Prostate gland (tissue), 2 donors: ENCODE results near the gene RBM47. TPM values are rescaled to one million over a fixed set of nuclear protein-coding genes. Genes with fewer than 3 reads are reported as not detected.

Source experiments
- DNase-seq: peaks from one replicate; pipeline ENCODE4 v3.0.0-alpha.2; 2019; ENCODE audit warnings: low spot score
- H3K27ac ChIP-seq, 2 donors: fragments of 200-600 bp; sonication (generic); 2 replicates each; pipeline ENCODE4 v1.5.1; 2017 to 2019
- H3K27me3 ChIP-seq: fragments of 200-600 bp; sonication (generic); replicated peaks from 2 replicates; pipeline ENCODE4 v1.5.1; 2019; ENCODE audit not compliant: insufficient read depth
- H3K36me3 ChIP-seq, 2 donors: fragments of 200-600 bp; sonication (generic); 1 replicate in 1 of 2; 2 replicates in 1 of 2; pipeline versions ENCODE4 v1.5.1 to v1.8.1; 2017 to 2019
- H3K4me1 ChIP-seq: fragments of 200-600 bp; sonication (generic); replicated peaks from 2 replicates; pipeline ENCODE4 v1.5.1; 2019
- H3K4me3 ChIP-seq, 2 donors: fragments of 200-600 bp; sonication (generic); 2 replicates each; pipeline ENCODE4 v1.5.1; 2017 to 2019
- H3K9me3 ChIP-seq: fragments of 200-600 bp; sonication (generic); 2 replicates; pipeline ENCODE4 v1.5.1; 2017
- POLR2A ChIP-seq: fragments of 450-650 bp; IDR thresholded peaks from one replicate; pipeline ENCODE4 v1.6.1; 2016; ENCODE audit warnings: antibody characterized with exemption, mild to moderate bottlenecking
- POLR2AphosphoS5 ChIP-seq: sonication (generic); formaldehyde crosslinking; IDR thresholded peaks from one replicate; pipeline ENCODE4 v1.6.1; 2017; ENCODE audit warnings: antibody characterized with exemption
- WGBS: methylation state at CpG from one replicate; pipeline ENCODE4 v1.1.5; 2018; 5-methylcytosine and 5-hydroxymethylcytosine counted together
- intact Hi-C: fragments of 100-400 bp; cut with DNase I; formaldehyde crosslinking; loops from one replicate; pipeline ENCODE4 v1.14.2; 2022
- total RNA-seq, 2 donors: library from RNA; depleted of rRNA; stranded (reverse); fragments of >200 nt; gene quantifications; one replicate each; pipeline ENCODE4 v1.1.0, GENCODE V29; 2016
- TF ChIP-seq, protein P1 (sequence below), 4 experiments: fragments of 200-600 bp in 2 of 4; fragments of 450-650 bp in 2 of 4; sonication (generic) in 2 of 4; IDR thresholded peaks; 1 replicate in 3 of 4; 2 replicates in 1 of 4; pipeline ENCODE4 v1.5.1; 2016 to 2019; ENCODE audit warnings: antibody characterized with exemption in 4 of 4, mild to moderate bottlenecking in 2 of 4, moderate library complexity in 2 of 4

RBM47 gene
- total RNA-seq, 2 donors from 2014 or later = 241 to 302 TPM

GRCh38 chr4:40621229-40621591 lies 8.5 kb downstream of the RBM47 start:
- H3K27ac ChIP-seq = peak overlapping the region; percentile 80 to 97
- H3K9me3 ChIP-seq = no peaks in the 10 kb centered on the region
- no peak for DNase-seq
- H3K4me3 ChIP-seq = no peak overlapping the region
- H3K36me3 ChIP-seq = no peaks in the 10 kb centered on the region
- no peak for TF ChIP-seq POLR2AphosphoS5
- TF ChIP-seq, protein P1, sequence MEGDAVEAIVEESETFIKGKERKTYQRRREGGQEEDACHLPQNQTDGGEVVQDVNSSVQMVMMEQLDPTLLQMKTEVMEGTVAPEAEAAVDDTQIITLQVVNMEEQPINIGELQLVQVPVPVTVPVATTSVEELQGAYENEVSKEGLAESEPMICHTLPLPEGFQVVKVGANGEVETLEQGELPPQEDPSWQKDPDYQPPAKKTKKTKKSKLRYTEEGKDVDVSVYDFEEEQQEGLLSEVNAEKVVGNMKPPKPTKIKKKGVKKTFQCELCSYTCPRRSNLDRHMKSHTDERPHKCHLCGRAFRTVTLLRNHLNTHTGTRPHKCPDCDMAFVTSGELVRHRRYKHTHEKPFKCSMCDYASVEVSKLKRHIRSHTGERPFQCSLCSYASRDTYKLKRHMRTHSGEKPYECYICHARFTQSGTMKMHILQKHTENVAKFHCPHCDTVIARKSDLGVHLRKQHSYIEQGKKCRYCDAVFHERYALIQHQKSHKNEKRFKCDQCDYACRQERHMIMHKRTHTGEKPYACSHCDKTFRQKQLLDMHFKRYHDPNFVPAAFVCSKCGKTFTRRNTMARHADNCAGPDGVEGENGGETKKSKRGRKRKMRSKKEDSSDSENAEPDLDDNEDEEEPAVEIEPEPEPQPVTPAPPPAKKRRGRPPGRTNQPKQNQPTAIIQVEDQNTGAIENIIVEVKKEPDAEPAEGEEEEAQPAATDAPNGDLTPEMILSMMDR (IDR thresholded peaks at IDR 0.05) = no peak
- TF ChIP-seq POLR2A = no peak
- peaks cover 6% of the 10 kb centered on the region for H3K4me1 ChIP-seq
- no peaks in the 10 kb centered on the region for H3K27me3 ChIP-seq
- WGBS = 32% methylated on average over 4 of the region's 4 CpGs
- intact Hi-C loops = no loop called here

GRCh38 chr4:40619600-40619999 lies 10.1 kb downstream of the RBM47 start:
- no peak overlapping the region for H3K4me3 ChIP-seq
- no peak for DNase-seq
- no peaks in the 10 kb centered on the region for H3K27me3 ChIP-seq
- H3K27ac ChIP-seq = peak overlapping the region; percentile 47 to 97
- no peaks in the 10 kb centered on the region for H3K36me3 ChIP-seq
- WGBS = 95% methylated on average over 11 of the region's 11 CpGs
- TF ChIP-seq, protein P1 (IDR thresholded peaks at IDR 0.05) = no peak
- TF ChIP-seq POLR2AphosphoS5 = no peak
- no peaks in the 10 kb centered on the region for H3K9me3 ChIP-seq
- peaks cover 6% of the 10 kb centered on the region for H3K4me1 ChIP-seq
- intact Hi-C loops = no loop called here

- Histone ChIP-seq H3K27ac (peak overlapping the region in 1 of 2 donors; percentile 97), H3K36me3 (no peaks in the 10 kb centered on the region), H3K27me3 (no peaks in the 10 kb centered on the region), H3K4me3 (no peak overlapping the region), H3K4me1 (peaks cover 6% of the 10 kb centered on the region), H3K9me3 (no peaks in the 10 kb centered on the region)
- WGBS = 93% methylated on average over 2 of the region's 2 CpGs
- no peak for DNase-seq
- intact Hi-C loops = no loop called here
- TF ChIP-seq, protein P1 (IDR thresholded peaks at IDR 0.05) = no peak
- TF ChIP-seq POLR2A = no peak
- TF ChIP-seq POLR2AphosphoS5 = no peak
These were observed 11.8 kb downstream of the RBM47 start for GRCh38 chr4:40617872-40618271.

DNA sequence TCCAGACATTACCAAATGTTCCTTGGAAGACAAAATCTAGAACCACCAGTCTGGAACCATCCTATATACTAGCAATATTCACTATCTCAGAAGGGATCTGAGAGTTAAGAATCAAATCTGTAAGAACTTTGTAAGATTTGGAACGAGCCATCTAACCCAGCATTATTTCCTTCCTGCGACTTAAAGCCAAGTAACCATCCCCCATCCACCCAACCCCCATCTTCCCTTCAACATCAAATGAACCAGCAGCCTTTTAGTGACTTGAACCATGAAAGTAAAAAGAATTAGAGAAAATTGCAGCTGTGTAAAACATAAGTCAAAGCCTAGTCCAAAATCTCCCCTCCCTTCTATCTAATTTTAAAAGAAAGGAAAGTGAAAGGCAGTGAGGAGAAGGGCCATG lies 15.6 kb downstream of the RBM47 start:
- TF ChIP-seq, protein P1 (IDR thresholded peaks at IDR 0.05) = no peak
- TF ChIP-seq POLR2A (no peak), POLR2AphosphoS5 (no peak)
- intact Hi-C loops = no loop called here

DNA sequence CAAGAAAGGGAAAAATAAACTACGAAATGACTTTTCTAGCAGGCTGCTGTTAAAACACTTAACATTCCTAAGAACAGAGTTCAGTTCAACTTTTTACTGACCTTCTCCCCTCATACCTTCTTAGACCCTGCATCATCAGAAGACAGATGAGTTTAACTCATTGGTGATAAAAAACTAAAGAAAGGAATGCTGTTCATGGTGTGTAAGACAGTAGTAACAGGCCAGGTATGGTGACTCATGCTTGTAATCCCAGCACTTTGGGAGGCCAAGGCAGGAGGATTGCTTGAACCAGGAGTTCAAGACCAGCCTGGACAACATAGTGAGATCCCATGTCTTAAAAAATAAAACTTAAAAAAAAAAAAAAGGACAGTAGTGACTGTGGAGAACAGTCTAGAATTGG lies 16.2 kb downstream of the RBM47 start:
- 82% methylated on average over 1 of the region's 1 CpG for WGBS
- peak overlapping the region; percentile 31 to 97 for H3K27ac ChIP-seq
- TF ChIP-seq, protein P1 (IDR thresholded peaks at IDR 0.05) = no peak
- TF ChIP-seq POLR2A = no peak
- no peak for TF ChIP-seq POLR2AphosphoS5

More for the DNA sequence above, 15.6 kb downstream of the RBM47 start:
- H3K27ac ChIP-seq = peak overlapping the region; percentile 39 to 97
- no peaks in the 10 kb centered on the region for H3K27me3 ChIP-seq
- WGBS = 74% methylated on average over 2 of the region's 2 CpGs
- no peaks in the 10 kb centered on the region for H3K9me3 ChIP-seq
- H3K4me1 ChIP-seq = peaks cover 9% of the 10 kb centered on the region
- H3K36me3 ChIP-seq = no peaks in the 10 kb centered on the region
- no peak for DNase-seq
- H3K4me3 ChIP-seq = no peak overlapping the region

More for the DNA sequence above, 16.2 kb downstream of the RBM47 start:
- Histone ChIP-seq H3K4me3 (no peak overlapping the region), H3K9me3 (no peaks in the 10 kb centered on the region), H3K27me3 (no peaks in the 10 kb centered on the region), H3K4me1 (peaks cover 9% of the 10 kb centered on the region), H3K36me3 (no peaks in the 10 kb centered on the region)
- intact Hi-C loops = no loop called here
- DNase-seq = no peak
